Activated T-cell treated with anti-CD3 and anti-CD28 coated beads, Interleukin-2, amount 50 U/mL, for 4 hours (primary cell): ENCODE data around the gene MYOG. TPM values are rescaled to one million over a fixed set of nuclear protein-coding genes. Genes with fewer than 3 reads are reported as not detected.

ENCODE experiments used
- ATAC-seq, 2 donors: fragments of 200-7000 bp; cut with Tn5 transposase; one replicate each; pipeline ENCODE4 v1.10.0; 2021
- DNase-seq: peaks from one replicate; pipeline ENCODE4 v3.0.0-alpha.2; 2020
- H3K27me3 Mint-ChIP-seq: one replicate; pipeline ENCODE4 v1.8.0; 2021; ENCODE audit warnings: low read depth, mixed read lengths
- H3K36me3 Mint-ChIP-seq: one replicate; pipeline ENCODE4 v1.8.0; 2022; ENCODE audit warnings: mixed read lengths; ENCODE audit not compliant: insufficient read depth
- H3K4me1 Mint-ChIP-seq: one replicate; pipeline ENCODE4 v1.8.0; 2021; ENCODE audit warnings: low read depth, mixed read lengths
- H3K4me3 Mint-ChIP-seq: one replicate; pipeline ENCODE4 v1.8.0; 2021; ENCODE audit warnings: mild to moderate bottlenecking, moderate library complexity, mixed read lengths
- H3K9me3 Mint-ChIP-seq: one replicate; pipeline ENCODE4 v1.8.0; 2021; ENCODE audit warnings: mixed read lengths
- total RNA-seq, 3 donors: library from RNA; stranded (reverse); gene quantifications; one replicate each; pipeline ENCODE4 v1.2.1, GENCODE V29; 2021

Gene MYOG
- total RNA-seq, 3 donors from 2014 or later, result not detected

GRCh38 chr1:203045336-203045735 is 40.5 kb downstream of the MYOG start:
- Mint-ChIP-seq H3K9me3 (no peaks in the 10 kb centered on the region), H3K36me3 (no peaks in the 10 kb centered on the region), H3K4me1 (no peaks in the 10 kb centered on the region), H3K4me3 (no peak overlapping the region), H3K27me3 (peaks cover 7% of the 10 kb centered on the region)
- ATAC-seq, result no peak
- no peak for DNase-seq

GRCh38 chr1:203044546-203045250 is 41.1 kb downstream of the MYOG start:
- no peak for DNase-seq
- H3K9me3 Mint-ChIP-seq, result no peaks in the 10 kb centered on the region

GRCh38 chr1:203043830-203044545 is 41.8 kb downstream of the MYOG start:
- H3K9me3 Mint-ChIP-seq, result no peaks in the 10 kb centered on the region
- no peaks in the 10 kb centered on the region for H3K4me1 Mint-ChIP-seq
- H3K36me3 Mint-ChIP-seq, result no peaks in the 10 kb centered on the region
- no peak for DNase-seq
- ATAC-seq, result no peak
- H3K27me3 Mint-ChIP-seq, result peaks cover 10% of the 10 kb centered on the region
- no peak overlapping the region for H3K4me3 Mint-ChIP-seq

More at GRCh38 chr1:203044546-203045250, 41.1 kb downstream of the MYOG start:
- Mint-ChIP-seq H3K36me3 (no peaks in the 10 kb centered on the region), H3K4me1 (no peaks in the 10 kb centered on the region), H3K4me3 (no peak overlapping the region), H3K27me3 (peaks cover 7% of the 10 kb centered on the region)
- no peak for ATAC-seq

DNA sequence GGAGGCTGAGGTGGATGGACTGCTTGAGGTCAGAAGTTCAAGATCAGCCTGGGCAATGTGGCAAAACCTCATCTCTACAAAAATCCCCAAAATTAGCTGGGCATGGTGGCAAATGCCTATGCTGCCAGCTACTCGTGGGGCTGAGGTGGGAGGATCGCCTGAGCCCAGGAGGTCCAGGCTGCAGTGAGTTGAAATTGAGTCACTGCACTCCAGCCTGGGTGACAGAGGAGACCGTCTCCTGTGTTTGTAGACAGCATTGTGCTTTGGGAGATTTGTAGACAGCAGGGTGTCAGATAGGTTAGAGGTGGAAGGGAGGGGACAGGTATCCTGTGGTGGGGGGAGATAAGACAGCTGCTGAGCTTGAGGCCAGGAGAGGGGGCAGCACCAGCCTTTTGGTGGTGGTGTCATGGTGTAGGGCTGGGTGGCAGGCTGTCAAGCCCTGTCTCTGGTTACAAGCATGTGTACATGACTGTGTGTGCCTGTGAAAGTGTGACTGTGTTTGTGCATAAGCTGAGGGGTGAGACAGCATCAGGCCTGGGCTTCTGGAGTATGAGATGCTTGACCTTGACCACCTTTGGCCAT is 44.4 kb downstream of the MYOG start:
- Mint-ChIP-seq H3K27me3 (peaks cover 8% of the 10 kb centered on the region), H3K36me3 (no peaks in the 10 kb centered on the region), H3K4me3 (no peak overlapping the region), H3K9me3 (no peaks in the 10 kb centered on the region), H3K4me1 (no peaks in the 10 kb centered on the region)
- DNase-seq (no peak), ATAC-seq (no peak)

GRCh38 chr1:203040513-203041275 is 45.1 kb downstream of the MYOG start:
- Mint-ChIP-seq H3K4me1 (no peaks in the 10 kb centered on the region), H3K4me3 (no peak overlapping the region), H3K36me3 (no peaks in the 10 kb centered on the region), H3K27me3 (peaks cover 8% of the 10 kb centered on the region), H3K9me3 (no peaks in the 10 kb centered on the region)
- DNase-seq (no peak), ATAC-seq (no peak)

GRCh38 chr1:203039609-203040512 is 46.0 kb downstream of the MYOG start:
- DNase-seq, result no peak
- peak in 1 of 2 donors; percentile 14 for ATAC-seq
- Mint-ChIP-seq H3K4me1 (no peaks in the 10 kb centered on the region), H3K27me3 (peaks cover 8% of the 10 kb centered on the region), H3K36me3 (no peaks in the 10 kb centered on the region), H3K9me3 (no peaks in the 10 kb centered on the region), H3K4me3 (no peak overlapping the region)

DNA sequence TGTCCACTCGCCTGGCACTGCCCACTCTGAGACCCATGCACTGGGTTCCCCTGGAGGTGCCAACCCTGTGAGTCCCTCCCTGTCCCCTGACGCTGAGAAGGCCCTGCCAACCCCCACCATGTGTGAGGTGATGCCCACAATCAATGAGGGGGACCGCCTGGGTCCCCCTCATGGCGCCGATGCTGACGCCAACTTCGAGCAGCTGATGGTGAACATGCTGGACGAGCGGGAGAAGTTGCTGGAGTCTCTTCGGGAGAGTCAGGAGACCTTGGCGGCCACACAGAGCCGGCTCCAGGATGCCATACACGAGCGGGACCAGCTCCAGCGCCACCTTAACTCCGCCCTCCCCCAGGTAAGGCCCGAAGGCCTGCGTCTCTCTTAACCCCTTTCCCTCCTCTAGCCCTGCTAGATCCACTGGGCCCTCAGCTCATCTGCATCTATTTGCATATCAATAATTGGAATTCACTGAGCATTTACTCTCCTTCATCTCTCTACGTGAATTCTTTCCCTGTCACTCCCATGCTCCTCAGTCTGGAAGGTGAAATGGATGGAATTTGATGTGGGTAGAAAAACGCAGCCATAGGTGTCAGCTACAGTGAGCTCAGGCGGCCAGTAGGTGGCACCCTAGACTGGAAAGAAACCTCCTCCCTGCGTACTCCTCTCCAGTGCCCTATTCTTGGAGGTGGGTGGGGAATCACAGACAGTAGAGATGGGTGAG is 46.8 kb downstream of the MYOG start:
- Mint-ChIP-seq H3K27me3 (peaks cover 8% of the 10 kb centered on the region), H3K4me1 (no peaks in the 10 kb centered on the region), H3K4me3 (no peak overlapping the region), H3K36me3 (no peaks in the 10 kb centered on the region), H3K9me3 (no peaks in the 10 kb centered on the region)
- DNase-seq (peak; percentile 64), ATAC-seq (peak; percentile 89 to 92)

DNA sequence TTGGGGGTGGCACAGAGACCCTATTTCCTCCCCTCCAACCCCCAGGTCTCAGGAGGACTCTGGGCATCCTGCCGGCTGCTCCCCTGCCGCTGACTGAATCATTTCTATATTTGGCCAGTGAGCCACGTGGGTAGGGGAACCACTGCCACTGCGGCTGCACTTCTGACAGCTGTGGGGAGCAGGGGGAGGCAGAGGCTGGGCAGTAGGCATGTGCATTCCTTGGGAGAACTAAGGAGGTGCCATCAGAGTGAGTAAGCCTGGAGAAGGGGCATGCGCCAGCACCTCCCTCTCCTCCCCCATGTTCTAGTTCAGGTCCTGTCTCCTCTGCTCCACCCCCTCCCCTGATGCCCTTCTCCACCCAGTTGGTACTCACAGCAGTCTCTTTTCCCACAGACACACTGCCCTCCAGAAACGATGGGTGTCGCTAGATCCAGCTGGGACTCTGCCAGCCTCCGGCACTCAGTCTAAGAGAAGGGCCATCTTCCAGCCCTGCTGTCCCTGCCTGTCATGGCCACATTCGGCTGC is 47.5 kb downstream of the MYOG start:
- Mint-ChIP-seq H3K9me3 (no peaks in the 10 kb centered on the region), H3K36me3 (no peaks in the 10 kb centered on the region), H3K4me3 (no peak overlapping the region), H3K4me1 (no peaks in the 10 kb centered on the region), H3K27me3 (peaks cover 8% of the 10 kb centered on the region)
- DNase-seq (no peak), ATAC-seq (no peak)

- no peak overlapping the region for H3K4me3 Mint-ChIP-seq
- DNase-seq (no peak), ATAC-seq (no peak)
- no peaks in the 10 kb centered on the region for H3K9me3 Mint-ChIP-seq
- no peaks in the 10 kb centered on the region for H3K4me1 Mint-ChIP-seq
- H3K27me3 Mint-ChIP-seq, result peaks cover 8% of the 10 kb centered on the region
- H3K36me3 Mint-ChIP-seq, result no peaks in the 10 kb centered on the region
Measured at GRCh38 chr1:203037509-203038190, 48.2 kb downstream of the MYOG start.

GRCh38 chr1:203036537-203036936 is 49.3 kb downstream of the MYOG start:
- ATAC-seq (no peak), DNase-seq (no peak)
- no peak overlapping the region for H3K4me3 Mint-ChIP-seq
- no peaks in the 10 kb centered on the region for H3K4me1 Mint-ChIP-seq
- peaks cover 8% of the 10 kb centered on the region for H3K27me3 Mint-ChIP-seq
- H3K36me3 Mint-ChIP-seq, result no peaks in the 10 kb centered on the region
- H3K9me3 Mint-ChIP-seq, result no peaks in the 10 kb centered on the region

DNA sequence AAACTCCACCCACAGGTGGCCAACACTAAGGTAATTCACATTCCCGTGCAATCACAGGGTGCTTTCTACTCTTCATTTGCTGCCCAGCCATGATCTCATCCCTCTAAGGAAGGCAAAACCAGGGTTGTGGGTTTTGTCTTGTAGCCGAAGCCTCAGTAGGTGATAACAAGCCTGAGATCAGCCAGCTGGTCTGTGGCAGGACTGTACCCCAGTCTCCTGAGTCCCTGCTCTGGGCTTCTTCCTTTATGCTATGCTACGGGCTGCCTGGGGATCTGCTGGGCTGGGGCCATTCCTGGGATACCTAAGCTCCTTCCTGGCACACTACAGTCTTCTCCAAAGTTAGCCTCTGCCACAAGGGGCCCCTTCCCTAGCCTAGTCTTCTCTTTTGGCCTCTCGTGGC is 49.7 kb downstream of the MYOG start:
- DNase-seq (no peak), ATAC-seq (no peak)
- Mint-ChIP-seq H3K4me3 (no peak overlapping the region), H3K36me3 (no peaks in the 10 kb centered on the region), H3K9me3 (no peaks in the 10 kb centered on the region), H3K27me3 (peaks cover 8% of the 10 kb centered on the region), H3K4me1 (no peaks in the 10 kb centered on the region)

DNA sequence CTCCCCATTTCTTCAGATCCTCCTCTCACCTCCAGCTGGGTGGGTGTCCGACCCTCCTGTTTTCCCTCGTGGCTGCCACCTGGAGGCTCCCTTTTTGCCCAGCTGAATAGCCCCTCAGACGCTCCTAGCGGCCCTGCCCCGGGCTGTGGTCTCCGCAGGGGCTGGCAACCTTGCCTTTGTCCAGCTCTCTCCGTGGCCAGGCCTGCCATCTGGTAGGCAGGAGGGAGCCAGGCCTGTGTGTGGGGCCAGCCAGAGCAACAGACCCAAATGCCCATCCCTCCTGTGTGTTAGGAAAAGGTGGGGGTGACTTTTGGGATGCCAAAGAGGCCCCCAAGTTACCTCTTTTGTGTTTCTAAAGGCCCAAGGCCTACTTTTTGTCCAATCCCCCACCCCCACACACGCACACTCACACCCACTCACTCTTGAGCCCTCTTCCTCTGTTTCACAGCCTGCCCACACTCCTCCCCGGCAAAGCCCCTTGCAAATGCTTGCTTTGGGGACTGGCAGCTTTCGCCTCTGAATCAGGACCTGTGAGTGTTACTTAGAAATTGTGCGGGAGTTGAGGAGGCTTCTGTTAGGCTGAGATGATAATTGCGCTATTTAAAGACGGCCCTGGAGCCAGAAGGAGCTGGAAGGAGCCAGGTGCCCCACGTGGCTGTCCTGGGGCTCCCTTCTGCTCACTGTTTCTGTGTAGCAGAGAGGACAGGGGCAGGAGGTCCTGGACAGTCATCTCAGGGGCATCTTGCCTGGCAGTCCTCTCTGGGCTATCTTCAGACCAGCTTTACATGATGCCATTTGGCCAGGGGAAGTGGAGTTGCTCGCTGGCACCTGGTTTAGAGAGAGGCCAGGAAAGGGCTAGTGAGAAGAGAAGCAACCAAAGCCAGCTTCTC is 50.5 kb downstream of the MYOG start:
- Mint-ChIP-seq H3K36me3 (no peaks in the 10 kb centered on the region), H3K4me1 (no peaks in the 10 kb centered on the region), H3K9me3 (no peaks in the 10 kb centered on the region), H3K4me3 (no peak overlapping the region), H3K27me3 (peaks cover 8% of the 10 kb centered on the region)
- no peak for DNase-seq
- ATAC-seq, result no peak
